GM21360 (cell line): Measurements from ENCODE around the gene RPA1.
A peak's percentile ranks its signal among the peaks of the same experiment; 100 is the strongest.
"Not testable (repeated sequence)": the region's sequence is repeated elsewhere in the genome, so short reads cannot be mapped to it uniquely, and the experiment has no call there.

ENCODE experiments used
- ATAC-seq: cut with Tn5 transposase; IDR thresholded peaks from one replicate; pipeline ENCODE4 v1.9.1; 2021; ENCODE audit warnings: mild to moderate bottlenecking, moderate library complexity; ENCODE audit not compliant: unreplicated experiment

Gene RPA1

GRCh38 chr17:1813088-1813487 is 16.7 kb upstream of the RPA1 start:
- no peak for ATAC-seq

DNA sequence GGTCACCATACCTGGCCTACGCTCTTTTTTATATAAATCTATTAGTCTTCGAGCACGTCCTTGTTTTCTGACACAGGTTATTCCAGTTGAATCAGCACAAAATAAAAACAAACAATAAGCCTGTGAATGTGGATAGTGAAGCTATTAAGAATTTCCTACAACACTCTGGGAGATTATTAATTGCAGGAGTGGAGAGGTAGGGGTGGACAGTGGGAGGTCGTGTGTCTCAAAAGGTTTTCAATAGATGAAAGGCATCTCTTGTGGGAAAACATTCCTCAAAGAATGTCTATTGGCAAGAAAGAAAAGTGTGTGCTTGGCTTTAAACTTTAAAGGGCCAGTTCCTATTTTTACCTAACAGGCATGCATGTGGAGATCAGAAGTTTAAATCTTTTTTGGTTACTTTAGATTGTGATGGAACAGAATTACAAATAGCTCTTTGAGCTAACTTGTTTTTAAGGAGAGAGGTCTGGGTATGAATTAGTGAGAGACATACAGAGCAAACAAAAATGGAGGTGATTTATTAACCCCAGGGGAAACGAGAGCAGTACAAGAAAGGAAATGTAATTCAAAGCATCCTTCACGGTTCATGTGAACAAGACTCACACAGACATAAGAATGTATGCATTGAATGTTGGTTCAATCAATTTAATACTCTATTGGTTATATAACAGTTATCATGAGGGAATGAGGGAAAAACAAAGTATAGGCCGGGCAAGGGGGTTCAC is 9.1 kb upstream of the RPA1 start:
- no peak for ATAC-seq

GRCh38 chr17:1829216-1829591 is 601 bp upstream of the RPA1 start:
- ATAC-seq = no peak

GRCh38 chr17:1830288-1830687 is 483 bp downstream of the RPA1 start:
- no peak for ATAC-seq

DNA sequence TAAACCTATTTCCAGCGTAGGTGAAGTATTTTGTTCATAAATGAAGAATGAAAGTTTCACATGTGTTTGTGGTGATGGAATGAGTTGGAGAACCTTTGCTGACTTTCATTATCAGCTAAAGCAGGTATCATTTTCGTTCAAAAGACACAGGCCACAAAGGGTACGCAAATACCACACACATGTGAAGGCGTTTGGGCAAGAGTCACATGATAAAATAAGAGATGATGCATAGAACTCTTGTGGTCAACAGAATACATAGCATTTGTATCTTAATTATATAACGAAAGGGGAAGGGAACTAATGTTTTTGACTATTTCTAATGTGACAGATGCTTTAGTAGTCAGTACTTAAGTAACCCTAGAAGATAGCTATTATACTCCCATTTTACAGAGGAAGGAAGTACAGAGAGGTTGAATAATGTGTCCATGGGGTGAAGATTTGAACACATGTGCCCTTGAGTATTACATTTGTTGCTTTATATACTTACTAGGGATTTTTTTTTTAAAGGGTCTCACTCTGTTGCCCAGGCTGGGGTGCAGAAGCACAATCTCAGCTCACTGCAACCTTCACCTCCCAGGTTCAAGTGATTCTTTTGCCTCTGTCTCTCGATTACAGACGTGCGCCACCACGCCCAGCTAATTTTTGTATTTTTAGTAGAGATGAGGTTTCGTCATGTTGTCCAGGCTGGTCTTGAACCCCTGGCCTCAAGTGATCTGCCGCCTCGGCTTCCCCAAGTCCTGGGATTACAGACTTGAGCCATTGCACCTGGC is 4.8 kb downstream of the RPA1 start:
- peak; percentile 47 for ATAC-seq

DNA sequence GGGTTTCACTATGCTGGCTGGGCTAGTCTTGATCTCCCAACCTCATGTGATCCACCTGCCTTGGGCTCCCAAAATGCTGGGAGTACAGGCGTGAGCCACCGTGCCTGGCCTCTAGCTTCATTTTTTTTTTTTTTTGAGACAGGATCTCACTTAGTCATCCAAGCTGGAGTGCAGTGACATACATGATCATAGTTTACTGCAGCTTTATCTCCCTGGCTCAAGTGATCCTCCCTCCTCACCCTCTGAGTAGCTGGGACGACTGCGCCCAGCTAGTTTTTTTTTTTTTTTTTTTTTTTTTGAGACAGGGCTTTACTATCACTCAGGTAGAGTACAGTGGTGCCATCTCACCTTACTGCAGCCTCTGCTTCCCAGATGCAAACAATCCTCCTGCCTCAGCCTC is 9.7 kb downstream of the RPA1 start:
- ATAC-seq = no peak

DNA sequence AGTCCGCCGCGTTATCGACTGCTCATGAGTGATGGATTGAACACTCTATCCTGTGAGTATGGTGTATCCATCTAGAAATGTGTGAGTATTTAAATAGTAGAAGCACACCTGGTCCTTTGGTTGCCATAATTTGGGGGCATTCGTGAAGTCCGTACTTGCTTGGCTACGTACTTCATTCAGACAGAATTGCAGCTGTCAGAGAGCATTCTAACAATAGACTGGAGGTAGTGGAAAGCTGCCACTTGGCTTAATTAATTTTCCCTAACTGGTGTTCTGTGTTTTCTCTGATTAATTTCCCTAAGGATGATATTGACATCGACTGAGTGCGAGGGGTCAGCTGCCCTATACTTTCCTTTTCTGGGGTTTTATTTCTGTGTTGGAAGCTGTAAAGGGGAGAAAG is 14.1 kb downstream of the RPA1 start:
- no peak for ATAC-seq

DNA sequence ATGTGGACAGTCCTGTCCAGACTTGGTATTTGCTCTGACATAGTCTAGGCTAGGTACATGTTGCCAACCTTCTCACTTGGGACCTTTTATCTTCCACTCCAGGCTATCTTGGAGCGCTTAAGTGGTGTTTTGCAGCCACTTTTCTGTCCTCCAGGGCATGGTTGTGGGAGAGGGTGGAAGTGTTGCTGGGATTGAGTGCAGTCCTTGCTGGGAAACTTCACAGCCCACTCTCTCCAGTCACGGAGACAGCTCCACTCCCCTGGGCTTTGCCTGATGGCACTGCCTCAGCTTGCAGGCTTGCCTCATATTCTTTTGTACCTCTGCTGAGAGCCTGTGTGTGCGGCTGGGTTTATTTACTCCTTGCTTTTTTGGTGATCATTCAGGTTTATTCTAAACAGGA is 17.4 kb downstream of the RPA1 start:
- no peak for ATAC-seq

- ATAC-seq = no peak
Measured at GRCh38 chr17:1852327-1852726, 22.5 kb downstream of the RPA1 start.

DNA sequence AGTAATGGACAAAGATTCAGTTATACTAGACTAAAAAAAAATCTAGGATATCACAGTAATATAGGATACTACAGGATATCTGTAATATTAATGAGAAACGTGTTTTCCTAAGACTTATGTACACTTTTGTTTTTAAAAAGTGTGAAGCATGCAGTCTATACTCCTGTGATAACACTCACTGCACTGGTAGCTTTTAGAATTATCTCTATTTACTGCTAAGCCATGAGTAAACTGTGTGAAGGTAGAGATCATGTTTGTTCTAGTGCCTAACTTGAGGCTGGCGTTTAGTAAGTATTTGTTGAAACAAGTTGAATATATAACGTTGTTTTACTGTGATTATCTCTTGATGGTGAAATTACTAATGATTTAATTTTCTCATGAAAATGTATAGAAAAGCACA is 23.9 kb downstream of the RPA1 start:
- ATAC-seq = no peak

DNA sequence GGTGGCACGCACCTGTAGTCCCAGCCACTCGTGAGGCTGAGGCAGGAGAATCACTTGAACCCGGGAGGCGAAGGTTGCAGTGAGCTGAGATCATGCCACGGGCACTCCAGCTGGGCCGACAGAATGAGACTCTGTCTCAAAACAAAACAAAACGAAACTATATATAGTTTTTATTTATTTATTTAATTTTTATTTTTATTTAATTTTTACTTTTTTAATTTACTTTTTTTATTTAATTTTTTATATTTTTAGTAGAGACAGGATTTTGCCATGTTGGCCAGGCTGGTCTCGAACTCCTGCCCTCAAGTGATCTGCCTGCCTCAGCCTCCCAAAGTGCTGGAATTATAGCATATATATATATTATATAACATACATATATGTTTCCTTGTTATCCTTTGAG is 26.7 kb downstream of the RPA1 start:
- not testable (repeated sequence) for ATAC-seq

DNA sequence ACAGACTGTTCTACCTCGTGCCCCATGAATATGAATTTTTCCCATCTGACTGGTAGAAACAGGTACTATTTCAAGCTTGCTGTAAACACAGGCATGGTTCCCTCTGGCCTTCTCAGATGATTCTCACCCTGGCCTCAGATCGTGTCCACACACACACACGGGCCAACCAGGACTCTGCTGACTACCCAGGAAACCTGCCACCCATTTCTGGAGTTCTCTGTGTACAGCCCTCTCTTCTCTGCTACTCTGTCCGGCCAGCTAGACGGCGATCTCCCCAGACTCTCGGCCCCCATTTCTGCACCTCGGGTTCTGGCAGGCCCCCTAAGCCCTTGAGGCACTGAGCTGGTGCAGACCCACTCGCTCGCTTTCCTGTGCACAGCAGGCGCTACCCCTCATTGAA is 31.2 kb downstream of the RPA1 start:
- ATAC-seq = no peak

DNA sequence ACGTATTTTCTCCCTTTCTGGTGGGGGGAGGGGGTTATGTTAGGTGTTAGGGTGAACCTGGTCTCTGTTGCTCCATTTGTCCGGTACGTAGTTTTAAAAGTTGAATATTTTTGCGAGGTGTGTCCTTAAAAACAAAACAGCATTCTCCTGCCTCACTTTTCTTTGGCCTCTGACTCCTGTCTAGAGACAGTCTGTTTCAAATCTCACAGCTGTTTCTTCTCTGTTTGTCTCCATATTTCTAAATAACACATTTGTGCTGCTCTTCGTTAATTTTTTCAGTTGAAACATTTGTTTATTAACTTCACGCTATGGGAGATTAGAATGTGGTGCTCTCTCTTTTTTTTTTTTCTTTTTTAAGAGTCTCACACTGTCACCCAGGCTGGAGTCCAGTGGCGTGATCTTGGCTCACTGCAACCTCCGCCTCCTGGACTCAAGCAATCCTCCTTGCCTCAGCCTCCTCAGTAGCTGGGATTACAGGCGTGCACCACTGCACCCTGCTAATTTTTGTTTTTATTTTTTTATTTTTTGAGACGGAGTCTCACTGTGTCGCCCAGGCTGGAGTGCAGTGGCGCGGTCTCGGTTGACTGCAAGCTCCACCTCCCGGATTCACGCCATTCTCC is 31.7 kb downstream of the RPA1 start:
- ATAC-seq = no peak

DNA sequence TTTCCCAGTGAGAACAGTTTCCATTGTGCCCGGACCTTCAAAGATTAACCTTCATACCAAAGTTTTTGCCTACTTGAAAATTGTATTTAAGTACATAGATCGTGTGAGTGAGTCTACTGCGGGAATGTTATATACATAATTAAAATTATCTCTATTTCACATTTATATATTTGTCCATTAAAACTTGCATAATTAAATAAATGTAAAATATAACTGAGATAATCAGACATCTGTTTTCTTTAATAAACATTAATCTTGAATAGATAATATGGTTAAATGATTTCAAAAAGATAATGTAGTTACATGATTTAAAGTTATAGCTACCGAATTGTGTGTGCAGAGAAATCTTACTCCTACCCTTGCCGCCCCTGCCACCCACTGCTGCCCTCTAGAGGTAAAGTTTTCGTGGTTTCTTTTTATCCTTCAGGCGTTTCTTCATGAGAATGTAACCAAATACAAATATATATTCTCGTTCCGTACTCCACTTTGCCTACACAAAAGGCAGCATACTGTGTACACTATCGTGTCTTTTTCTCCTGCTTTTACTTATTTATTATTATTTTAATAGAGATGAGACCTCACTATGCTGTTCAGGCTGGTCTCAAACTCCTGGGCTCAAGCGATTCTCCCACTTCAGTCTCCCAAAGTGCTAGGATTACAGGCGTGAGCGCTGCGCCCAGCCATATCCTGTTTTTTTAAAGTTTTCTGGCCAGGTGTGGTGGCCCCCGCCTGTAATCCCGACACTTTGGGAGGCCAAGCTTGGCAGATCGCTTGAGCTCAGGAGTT is 35.6 kb downstream of the RPA1 start:
- ATAC-seq = no peak

- no peak for ATAC-seq
Measured at GRCh38 chr17:1867307-1867706, 37.5 kb downstream of the RPA1 start.

- ATAC-seq = no peak
Measured at GRCh38 chr17:1868090-1868489, 38.3 kb downstream of the RPA1 start.

GRCh38 chr17:1870592-1870991 is 40.8 kb downstream of the RPA1 start:
- no peak for ATAC-seq

DNA sequence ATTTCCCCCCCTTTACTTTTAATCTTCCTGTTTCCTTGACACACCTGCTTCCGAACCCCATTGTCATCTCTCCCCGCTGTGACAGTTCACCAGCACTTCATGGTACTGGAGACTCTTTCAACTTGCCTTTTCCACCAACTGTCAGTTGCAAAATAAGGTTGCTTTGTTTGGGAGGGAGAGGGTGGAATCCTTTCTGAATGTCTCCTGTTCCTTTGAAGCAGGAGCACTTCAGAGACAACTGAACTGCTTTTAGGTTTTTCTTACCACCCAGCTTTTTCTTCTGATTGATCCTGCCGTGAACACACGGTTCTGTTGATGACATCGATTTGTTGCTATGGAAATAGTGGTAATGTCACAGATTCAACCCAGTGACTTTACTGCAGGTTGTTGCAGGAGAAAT is 42.0 kb downstream of the RPA1 start:
- ATAC-seq = no peak

GRCh38 chr17:1872254-1872653 is 42.4 kb downstream of the RPA1 start:
- ATAC-seq = no peak

GRCh38 chr17:1872976-1873375 is 43.2 kb downstream of the RPA1 start:
- no peak for ATAC-seq

DNA sequence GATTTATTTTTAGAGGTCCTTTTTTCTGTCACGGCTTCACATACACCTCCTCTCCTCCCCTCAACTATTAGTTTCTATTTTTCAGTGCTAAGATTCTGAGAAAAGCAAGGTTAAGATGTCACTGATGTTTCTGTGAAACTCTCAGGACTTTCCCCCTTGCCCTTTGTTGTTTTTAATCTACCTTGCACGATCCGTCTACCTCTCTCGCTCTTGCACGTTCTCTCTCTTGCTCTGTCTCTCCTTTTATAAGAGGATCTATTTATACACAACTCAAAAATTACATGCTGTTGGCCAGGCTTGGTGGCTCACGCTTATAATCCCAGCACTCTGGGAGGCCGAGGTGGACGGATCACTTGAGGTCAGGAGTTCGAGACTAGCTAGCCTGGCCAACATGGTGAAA is 43.6 kb downstream of the RPA1 start:
- ATAC-seq = no peak
